Liver (tissue), 9 donors: ENCODE data around the gene PPP1R10. TPM values are rescaled to one million over a fixed set of nuclear protein-coding genes. Genes with fewer than 3 reads are reported as not detected.

Experiments
- DNase-seq: peaks from one replicate; pipeline ENCODE4 v3.0.0-alpha.2; 2017; ENCODE audit warnings: low spot score
- H3K27ac ChIP-seq, 2 donors: one replicate each; pipeline ENCODE4 v1.7.0; 2013; ENCODE audit warnings: inconsistent platforms in 2 of 2, low read length in 2 of 2, control low read depth in 1 of 2, low read depth in 1 of 2, mild to moderate bottlenecking in 1 of 2
- H3K27me3 ChIP-seq, 4 donors: one replicate each; pipeline versions ENCODE4 v1.6.1 to v1.7.0; 2013; ENCODE audit warnings: low read length in 3 of 4, inconsistent platforms in 1 of 4, mild to moderate bottlenecking in 1 of 4, moderate library complexity in 1 of 4; ENCODE audit not compliant: control insufficient read depth in 4 of 4, insufficient read depth in 4 of 4
- H3K36me3 ChIP-seq, 4 donors: one replicate each; pipeline versions ENCODE4 v1.6.1 to v1.7.0; 2013; ENCODE audit warnings: low read length in 3 of 4, mild to moderate bottlenecking in 3 of 4, low read depth in 1 of 4, moderate library complexity in 1 of 4; ENCODE audit not compliant: control insufficient read depth in 4 of 4, insufficient read depth in 3 of 4
- H3K4me1 ChIP-seq, 4 donors: one replicate each; pipeline versions ENCODE4 v1.6.1 to v1.7.0; 2013; ENCODE audit warnings: low read length in 3 of 4, mild to moderate bottlenecking in 3 of 4, moderate library complexity in 1 of 4; ENCODE audit not compliant: control insufficient read depth in 4 of 4, insufficient read depth in 4 of 4
- H3K4me3 ChIP-seq, 3 donors: one replicate each; pipeline versions ENCODE4 v1.6.1 to v1.7.0; 2013; ENCODE audit warnings: low read length in 3 of 3, control low read depth in 1 of 3, low read depth in 1 of 3, mild to moderate bottlenecking in 1 of 3
- H3K9ac ChIP-seq, 2 donors: one replicate each; pipeline ENCODE4 v1.7.0; 2013; ENCODE audit warnings: low read length in 2 of 2, mild to moderate bottlenecking in 2 of 2, moderate library complexity in 2 of 2, control low read depth in 1 of 2, low read depth in 1 of 2
- H3K9me3 ChIP-seq, 4 donors: one replicate each; pipeline versions ENCODE4 v1.6.1 to v1.7.0; 2013; ENCODE audit warnings: low read length in 3 of 4; ENCODE audit not compliant: control insufficient read depth in 4 of 4
- EGR1 ChIP-seq, 2 donors: IDR thresholded peaks; 2 replicates each; pipeline ENCODE4 v1.6.1; 2016 to 2018; ENCODE audit warnings: antibody characterized with exemption in 2 of 2, low read depth in 2 of 2
- FOXA1 ChIP-seq: IDR thresholded peaks from 2 replicates; pipeline ENCODE4 v1.6.1; 2016; ENCODE audit warnings: antibody characterized with exemption
- FOXA2 ChIP-seq: IDR thresholded peaks from 2 replicates; pipeline ENCODE4 v1.6.1; 2016; ENCODE audit warnings: antibody characterized with exemption
- GABPA ChIP-seq, 2 donors: IDR thresholded peaks in 1 of 2; conservative IDR thresholded peaks in 1 of 2; 2 replicates each; pipeline ENCODE4 v1.6.1; 2016; ENCODE audit warnings: antibody characterized with exemption in 2 of 2, mild to moderate bottlenecking in 1 of 2, moderate library complexity in 1 of 2
- HNF4A ChIP-seq, 2 donors: conservative IDR thresholded peaks; 2 replicates each; pipeline ENCODE4 v1.6.1; 2016; ENCODE audit warnings: antibody characterized with exemption in 2 of 2, mild to moderate bottlenecking in 2 of 2
- HNF4G ChIP-seq: IDR thresholded peaks from 2 replicates; pipeline ENCODE4 v1.6.1; 2016; ENCODE audit warnings: antibody characterized with exemption
- JUND ChIP-seq, 2 donors: IDR thresholded peaks; 2 replicates each; pipeline ENCODE4 v1.6.1; 2016; ENCODE audit warnings: antibody characterized with exemption in 2 of 2
- NR2F2 ChIP-seq: IDR thresholded peaks from 2 replicates; pipeline ENCODE4 v1.6.1; 2016; ENCODE audit warnings: antibody characterized with exemption
- RAD21 ChIP-seq, 2 donors: IDR thresholded peaks; 2 replicates each; pipeline ENCODE4 v1.6.1; 2016; ENCODE audit warnings: antibody characterized with exemption in 2 of 2, mild to moderate bottlenecking in 2 of 2
- RXRA ChIP-seq, 2 donors: IDR thresholded peaks; 2 replicates each; pipeline ENCODE4 v1.6.1; 2017 to 2018; ENCODE audit warnings: antibody characterized with exemption in 2 of 2, mild to moderate bottlenecking in 1 of 2
- SP1 ChIP-seq: IDR thresholded peaks from 2 replicates; pipeline ENCODE4 v1.6.1; 2018; ENCODE audit warnings: antibody characterized with exemption, mild to moderate bottlenecking
- TAF1 ChIP-seq: conservative IDR thresholded peaks from 2 replicates; pipeline ENCODE4 v1.6.1; 2016; ENCODE audit warnings: antibody characterized with exemption, mild to moderate bottlenecking
- YY1 ChIP-seq: IDR thresholded peaks from 2 replicates; pipeline ENCODE4 v1.6.1; 2016; ENCODE audit warnings: antibody characterized with exemption, mild to moderate bottlenecking
- whole genome bisulfite sequencing: extraction: QIAGEN DNeasy Blood & Tissue Kit; methylation state at CpG from one replicate; pipeline ENCODE4 v1.1.7; 2013; 5-methylcytosine and 5-hydroxymethylcytosine counted together
- polyA plus RNA-seq, 2 donors: library from polyadenylated mRNA; stranded (reverse) in 1 of 2; unstranded in 1 of 2; fragments of 200-250 nt in 1 of 2; fragments of >200 nt in 1 of 2; fragmentation: Nextera tagmentation in 1 of 2; extraction: Ambion mirVana in 1 of 2; gene quantifications; one replicate each; pipeline versions ENCODE4 v1.2.1 to v1.2.3, GENCODE V29; 2013 to 2015
- total RNA-seq, 2 donors: library from RNA; depleted of rRNA; stranded (reverse); fragments of >200 nt; gene quantifications; one replicate each; pipeline ENCODE4 v1.2.3, GENCODE V29; 2014
- TF ChIP-seq, protein P1 (sequence below): IDR thresholded peaks from 2 replicates; pipeline ENCODE4 v1.6.1; 2016; ENCODE audit warnings: antibody characterized with exemption
- TF ChIP-seq, protein P2 (sequence below): fragments of 150-350 bp; IDR thresholded peaks from 2 replicates; pipeline ENCODE4 v1.5.1; 2017; ENCODE audit warnings: improper control_type of control experiment, low read depth, low read length; ENCODE audit not compliant: missing input control
- TF ChIP-seq, protein P3 (sequence below): IDR thresholded peaks from 2 replicates; pipeline ENCODE4 v1.6.1; 2016; ENCODE audit warnings: antibody characterized with exemption
- TF ChIP-seq, protein P4 (sequence below): IDR thresholded peaks from 2 replicates; pipeline ENCODE4 v1.6.1; 2016; ENCODE audit warnings: antibody characterized with exemption, mild to moderate bottlenecking
- TF ChIP-seq, protein P5 (sequence below): IDR thresholded peaks from 2 replicates; pipeline ENCODE4 v1.6.1; 2016; ENCODE audit warnings: antibody characterized with exemption
- donor health status: healthy.
- donor health status: healthy.
- donor health status: healthy.
- donor health status: healthy.
- donor health status: healthy.

Gene PPP1R10
- total and polyA plus RNA-seq, 4 donors = 11.1 to 21.1 (median 14.1) TPM

DNA sequence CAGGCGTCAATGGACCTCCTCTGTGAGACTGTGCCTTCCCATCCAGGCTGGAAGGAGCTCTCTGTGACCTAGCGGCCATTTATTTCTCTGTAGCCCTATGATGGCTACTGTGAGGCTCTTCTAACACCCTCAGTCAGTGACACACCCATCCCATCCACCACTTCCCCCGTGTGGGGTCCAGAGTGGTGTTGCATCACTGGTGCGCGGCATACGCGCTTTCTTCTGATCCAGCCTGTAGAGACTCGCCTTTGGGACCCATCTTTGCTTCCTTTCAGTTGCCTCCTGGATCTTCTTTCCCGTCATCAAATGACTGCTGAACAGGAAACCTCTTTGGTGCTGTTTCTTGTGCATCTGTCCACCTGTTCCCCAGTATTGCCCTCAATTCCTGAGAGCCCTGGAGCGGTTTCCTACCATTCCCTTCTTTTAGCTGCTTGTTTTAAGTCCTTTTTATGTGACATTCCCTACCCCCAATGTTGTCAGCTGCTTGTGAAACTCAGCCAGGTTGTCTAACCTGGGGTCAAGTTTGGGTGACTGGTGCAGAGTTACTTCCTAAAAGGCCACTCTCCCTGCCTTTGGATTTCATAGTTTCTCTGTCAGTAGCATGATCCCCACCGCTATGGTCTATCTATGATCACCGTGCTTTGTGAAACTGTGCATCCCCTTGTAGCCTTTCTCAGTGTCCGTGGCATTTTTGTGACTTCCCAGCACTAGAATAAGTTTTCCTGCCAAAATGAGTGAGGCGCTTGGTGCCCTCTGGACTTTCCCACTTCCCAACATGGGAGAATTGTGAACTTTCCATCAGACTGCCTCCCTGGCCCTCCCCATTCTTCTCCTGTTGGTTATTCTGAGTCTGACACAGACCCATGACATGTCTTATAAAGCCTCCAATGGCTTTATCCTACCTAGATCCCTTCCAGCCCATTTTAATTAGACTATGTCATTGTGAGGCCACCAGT is 54.3 kb downstream of the PPP1R10 start:
- H3K4me1 ChIP-seq = peaks cover 7 to 56% (median 46%) of the 10 kb centered on the region in 4 donors
- no peak for DNase-seq
- 74% methylated on average over 14 of the region's 14 CpGs for WGBS
- peak overlapping the region; percentile 21 to 69 for H3K27ac ChIP-seq
- TF ChIP-seq GABPA (IDR thresholded peaks at IDR 0.05 in 1 of 2, conservative IDR thresholded peaks at IDR 0.05 in 1 of 2) (peak in 1 of 2 donors; percentile 45), HNF4A (conservative IDR thresholded peaks at IDR 0.05) (peak; percentile 80 to 84), EGR1 (IDR thresholded peaks at IDR 0.05; ENCODE audit: low read depth in 2 of 2) (no peak), JUND (IDR thresholded peaks at IDR 0.05) (no peak), NR2F2 (no peak), SP1 (peak; percentile 84), TAF1 (no peak), FOXA1 (no peak), HNF4G (peak; percentile 55), RXRA (IDR thresholded peaks at IDR 0.05) (peak; percentile 86 to 89), RAD21 (IDR thresholded peaks at IDR 0.05) (no peak), FOXA2 (no peak), YY1 (peak; percentile 65)
- TF ChIP-seq, protein P1, sequence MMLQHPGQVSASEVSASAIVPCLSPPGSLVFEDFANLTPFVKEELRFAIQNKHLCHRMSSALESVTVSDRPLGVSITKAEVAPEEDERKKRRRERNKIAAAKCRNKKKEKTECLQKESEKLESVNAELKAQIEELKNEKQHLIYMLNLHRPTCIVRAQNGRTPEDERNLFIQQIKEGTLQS = no peak
- TF ChIP-seq, protein P2, sequence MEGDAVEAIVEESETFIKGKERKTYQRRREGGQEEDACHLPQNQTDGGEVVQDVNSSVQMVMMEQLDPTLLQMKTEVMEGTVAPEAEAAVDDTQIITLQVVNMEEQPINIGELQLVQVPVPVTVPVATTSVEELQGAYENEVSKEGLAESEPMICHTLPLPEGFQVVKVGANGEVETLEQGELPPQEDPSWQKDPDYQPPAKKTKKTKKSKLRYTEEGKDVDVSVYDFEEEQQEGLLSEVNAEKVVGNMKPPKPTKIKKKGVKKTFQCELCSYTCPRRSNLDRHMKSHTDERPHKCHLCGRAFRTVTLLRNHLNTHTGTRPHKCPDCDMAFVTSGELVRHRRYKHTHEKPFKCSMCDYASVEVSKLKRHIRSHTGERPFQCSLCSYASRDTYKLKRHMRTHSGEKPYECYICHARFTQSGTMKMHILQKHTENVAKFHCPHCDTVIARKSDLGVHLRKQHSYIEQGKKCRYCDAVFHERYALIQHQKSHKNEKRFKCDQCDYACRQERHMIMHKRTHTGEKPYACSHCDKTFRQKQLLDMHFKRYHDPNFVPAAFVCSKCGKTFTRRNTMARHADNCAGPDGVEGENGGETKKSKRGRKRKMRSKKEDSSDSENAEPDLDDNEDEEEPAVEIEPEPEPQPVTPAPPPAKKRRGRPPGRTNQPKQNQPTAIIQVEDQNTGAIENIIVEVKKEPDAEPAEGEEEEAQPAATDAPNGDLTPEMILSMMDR = no peak
- TF ChIP-seq, protein P3, sequence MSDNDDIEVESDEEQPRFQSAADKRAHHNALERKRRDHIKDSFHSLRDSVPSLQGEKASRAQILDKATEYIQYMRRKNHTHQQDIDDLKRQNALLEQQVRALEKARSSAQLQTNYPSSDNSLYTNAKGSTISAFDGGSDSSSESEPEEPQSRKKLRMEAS = peak; percentile 34
- TF ChIP-seq, protein P4, sequence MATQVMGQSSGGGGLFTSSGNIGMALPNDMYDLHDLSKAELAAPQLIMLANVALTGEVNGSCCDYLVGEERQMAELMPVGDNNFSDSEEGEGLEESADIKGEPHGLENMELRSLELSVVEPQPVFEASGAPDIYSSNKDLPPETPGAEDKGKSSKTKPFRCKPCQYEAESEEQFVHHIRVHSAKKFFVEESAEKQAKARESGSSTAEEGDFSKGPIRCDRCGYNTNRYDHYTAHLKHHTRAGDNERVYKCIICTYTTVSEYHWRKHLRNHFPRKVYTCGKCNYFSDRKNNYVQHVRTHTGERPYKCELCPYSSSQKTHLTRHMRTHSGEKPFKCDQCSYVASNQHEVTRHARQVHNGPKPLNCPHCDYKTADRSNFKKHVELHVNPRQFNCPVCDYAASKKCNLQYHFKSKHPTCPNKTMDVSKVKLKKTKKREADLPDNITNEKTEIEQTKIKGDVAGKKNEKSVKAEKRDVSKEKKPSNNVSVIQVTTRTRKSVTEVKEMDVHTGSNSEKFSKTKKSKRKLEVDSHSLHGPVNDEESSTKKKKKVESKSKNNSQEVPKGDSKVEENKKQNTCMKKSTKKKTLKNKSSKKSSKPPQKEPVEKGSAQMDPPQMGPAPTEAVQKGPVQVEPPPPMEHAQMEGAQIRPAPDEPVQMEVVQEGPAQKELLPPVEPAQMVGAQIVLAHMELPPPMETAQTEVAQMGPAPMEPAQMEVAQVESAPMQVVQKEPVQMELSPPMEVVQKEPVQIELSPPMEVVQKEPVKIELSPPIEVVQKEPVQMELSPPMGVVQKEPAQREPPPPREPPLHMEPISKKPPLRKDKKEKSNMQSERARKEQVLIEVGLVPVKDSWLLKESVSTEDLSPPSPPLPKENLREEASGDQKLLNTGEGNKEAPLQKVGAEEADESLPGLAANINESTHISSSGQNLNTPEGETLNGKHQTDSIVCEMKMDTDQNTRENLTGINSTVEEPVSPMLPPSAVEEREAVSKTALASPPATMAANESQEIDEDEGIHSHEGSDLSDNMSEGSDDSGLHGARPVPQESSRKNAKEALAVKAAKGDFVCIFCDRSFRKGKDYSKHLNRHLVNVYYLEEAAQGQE = peak; percentile 38
- TF ChIP-seq, protein P5, sequence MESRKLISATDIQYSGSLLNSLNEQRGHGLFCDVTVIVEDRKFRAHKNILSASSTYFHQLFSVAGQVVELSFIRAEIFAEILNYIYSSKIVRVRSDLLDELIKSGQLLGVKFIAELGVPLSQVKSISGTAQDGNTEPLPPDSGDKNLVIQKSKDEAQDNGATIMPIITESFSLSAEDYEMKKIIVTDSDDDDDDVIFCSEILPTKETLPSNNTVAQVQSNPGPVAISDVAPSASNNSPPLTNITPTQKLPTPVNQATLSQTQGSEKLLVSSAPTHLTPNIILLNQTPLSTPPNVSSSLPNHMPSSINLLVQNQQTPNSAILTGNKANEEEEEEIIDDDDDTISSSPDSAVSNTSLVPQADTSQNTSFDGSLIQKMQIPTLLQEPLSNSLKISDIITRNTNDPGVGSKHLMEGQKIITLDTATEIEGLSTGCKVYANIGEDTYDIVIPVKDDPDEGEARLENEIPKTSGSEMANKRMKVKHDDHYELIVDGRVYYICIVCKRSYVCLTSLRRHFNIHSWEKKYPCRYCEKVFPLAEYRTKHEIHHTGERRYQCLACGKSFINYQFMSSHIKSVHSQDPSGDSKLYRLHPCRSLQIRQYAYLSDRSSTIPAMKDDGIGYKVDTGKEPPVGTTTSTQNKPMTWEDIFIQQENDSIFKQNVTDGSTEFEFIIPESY = peak; percentile 36
- no peak overlapping the region for H3K4me3 ChIP-seq
- H3K9ac ChIP-seq = peak overlapping the region in 1 of 2 donors; percentile 31
- no peaks in the 10 kb centered on the region for H3K9me3 ChIP-seq
- H3K36me3 ChIP-seq = peaks cover 0 to 11% (median 4%) of the 10 kb centered on the region in 4 donors
- no peaks in the 10 kb centered on the region for H3K27me3 ChIP-seq
